ENCODE measurements around the gene SLC16A5. TPM values are rescaled to one million over a fixed set of nuclear protein-coding genes. Genes with fewer than 3 reads are reported as not detected.

SLC16A5 gene
- total RNA-seq, 1 experiment from 2014 or later, result 32.4 TPM

GRCh38 chr17:75098861-75099260 lies 11.1 kb downstream of the SLC16A5 start:
- ChIA-PET CTCF (interaction anchor here (0.6 to 1.7 kb wide), 2 partner anchors 15 to 52 kb away, joined by 3 to 5 read pairs; no protein-coding TSS in a partner anchor), POLR2A (no interaction called here)
- peaks cover 11% of the 10 kb centered on the region for H3K4me1 Mint-ChIP-seq
- ATAC-seq, result no peak
- H3K27me3 Mint-ChIP-seq (ENCODE audit: low read depth), result no peaks in the 10 kb centered on the region
- no peak overlapping the region for H3K4me3 Mint-ChIP-seq
- peaks cover 32% of the 10 kb centered on the region for H3K36me3 Mint-ChIP-seq
- TF ChIP-seq NFE2L1 (CRISPR knock-in tag; IDR thresholded peaks at IDR 0.05) (no peak), AFF4 (CRISPR knock-in tag; IDR thresholded peaks at IDR 0.05; ENCODE audit: borderline replicate concordance) (no peak), CREM (CRISPR knock-in tag; IDR thresholded peaks at IDR 0.05) (no peak), GRHL2 (CRISPR knock-in tag; IDR thresholded peaks at IDR 0.05; ENCODE audit: insufficient replicate concordance, severe bottlenecking) (no peak), KAT7 (CRISPR knock-in tag; IDR thresholded peaks at IDR 0.05; ENCODE audit: borderline replicate concordance) (no peak), E2F5 (CRISPR knock-in tag; IDR thresholded peaks at IDR 0.05) (no peak), NR2C2 (CRISPR knock-in tag; IDR thresholded peaks at IDR 0.05) (no peak), ETV6 (CRISPR knock-in tag; IDR thresholded peaks at IDR 0.05) (no peak), ESRRA (CRISPR knock-in tag; IDR thresholded peaks at IDR 0.05; ENCODE audit: borderline replicate concordance) (no peak), ATF3 (CRISPR knock-in tag; conservative IDR thresholded peaks at IDR 0.05) (no peak), GTF2I (CRISPR knock-in tag; conservative IDR thresholded peaks at IDR 0.05) (no peak), FOXJ3 (CRISPR knock-in tag; IDR thresholded peaks at IDR 0.05; ENCODE audit: borderline replicate concordance) (no peak), SP1 (CRISPR knock-in tag; conservative IDR thresholded peaks at IDR 0.05) (no peak), AR (CRISPR knock-in tag; IDR thresholded peaks at IDR 0.05) (no peak)
- TF ChIP-seq, protein P1, sequence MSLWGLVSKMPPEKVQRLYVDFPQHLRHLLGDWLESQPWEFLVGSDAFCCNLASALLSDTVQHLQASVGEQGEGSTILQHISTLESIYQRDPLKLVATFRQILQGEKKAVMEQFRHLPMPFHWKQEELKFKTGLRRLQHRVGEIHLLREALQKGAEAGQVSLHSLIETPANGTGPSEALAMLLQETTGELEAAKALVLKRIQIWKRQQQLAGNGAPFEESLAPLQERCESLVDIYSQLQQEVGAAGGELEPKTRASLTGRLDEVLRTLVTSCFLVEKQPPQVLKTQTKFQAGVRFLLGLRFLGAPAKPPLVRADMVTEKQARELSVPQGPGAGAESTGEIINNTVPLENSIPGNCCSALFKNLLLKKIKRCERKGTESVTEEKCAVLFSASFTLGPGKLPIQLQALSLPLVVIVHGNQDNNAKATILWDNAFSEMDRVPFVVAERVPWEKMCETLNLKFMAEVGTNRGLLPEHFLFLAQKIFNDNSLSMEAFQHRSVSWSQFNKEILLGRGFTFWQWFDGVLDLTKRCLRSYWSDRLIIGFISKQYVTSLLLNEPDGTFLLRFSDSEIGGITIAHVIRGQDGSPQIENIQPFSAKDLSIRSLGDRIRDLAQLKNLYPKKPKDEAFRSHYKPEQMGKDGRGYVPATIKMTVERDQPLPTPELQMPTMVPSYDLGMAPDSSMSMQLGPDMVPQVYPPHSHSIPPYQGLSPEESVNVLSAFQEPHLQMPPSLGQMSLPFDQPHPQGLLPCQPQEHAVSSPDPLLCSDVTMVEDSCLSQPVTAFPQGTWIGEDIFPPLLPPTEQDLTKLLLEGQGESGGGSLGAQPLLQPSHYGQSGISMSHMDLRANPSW (CRISPR knock-in tag; conservative IDR thresholded peaks at IDR 0.05; ENCODE audit: low read depth), result no peak
- TF ChIP-seq, protein P2, sequence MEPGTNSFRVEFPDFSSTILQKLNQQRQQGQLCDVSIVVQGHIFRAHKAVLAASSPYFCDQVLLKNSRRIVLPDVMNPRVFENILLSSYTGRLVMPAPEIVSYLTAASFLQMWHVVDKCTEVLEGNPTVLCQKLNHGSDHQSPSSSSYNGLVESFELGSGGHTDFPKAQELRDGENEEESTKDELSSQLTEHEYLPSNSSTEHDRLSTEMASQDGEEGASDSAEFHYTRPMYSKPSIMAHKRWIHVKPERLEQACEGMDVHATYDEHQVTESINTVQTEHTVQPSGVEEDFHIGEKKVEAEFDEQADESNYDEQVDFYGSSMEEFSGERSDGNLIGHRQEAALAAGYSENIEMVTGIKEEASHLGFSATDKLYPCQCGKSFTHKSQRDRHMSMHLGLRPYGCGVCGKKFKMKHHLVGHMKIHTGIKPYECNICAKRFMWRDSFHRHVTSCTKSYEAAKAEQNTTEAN (CRISPR knock-in tag; IDR thresholded peaks at IDR 0.05), result no peak
- no peaks in the 10 kb centered on the region for H3K9me3 Mint-ChIP-seq
- H3K27ac Mint-ChIP-seq, result peak overlapping the region; percentile 64; the same call in 1 of the 2 replicates
- no peak for DNase-seq (ENCODE audit: low spot score)
